ENCODE data around the gene CLEC14A. TPM values are rescaled to one million over a fixed set of nuclear protein-coding genes. Genes with fewer than 3 reads are reported as not detected.

Gene CLEC14A
- total and polyA plus RNA-seq, 9 of the 15 experiments (the other 6 are each of a cell fraction or from before 2014, with no cell fraction given) = not detected

- TF ChIP-seq ID3 (CRISPR knock-in tag; IDR thresholded peaks at IDR 0.05) (no peak), ID3 (tag; IDR thresholded peaks at IDR 0.05) (no peak), ETV6 (IDR thresholded peaks at IDR 0.05; ENCODE audit: borderline replicate concordance in 1 of 2, low read depth in 2 of 2, low read length in 1 of 2) (no peak), ETV6 (CRISPR knock-in tag; IDR thresholded peaks at IDR 0.05; ENCODE audit: borderline replicate concordance) (no peak), ZNF398 (CRISPR knock-in tag; IDR thresholded peaks at IDR 0.05) (no peak)
- TF ChIP-seq, protein P1, sequence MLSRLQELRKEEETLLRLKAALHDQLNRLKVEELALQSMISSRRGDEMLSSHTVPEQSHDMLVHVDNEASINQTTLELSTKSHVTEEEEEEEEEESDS (CRISPR knock-in tag; IDR thresholded peaks at IDR 0.05) = no peak
Measured at GRCh38 chr14:38217553-38217952, 38.3 kb downstream of the CLEC14A start (continued).

DNA sequence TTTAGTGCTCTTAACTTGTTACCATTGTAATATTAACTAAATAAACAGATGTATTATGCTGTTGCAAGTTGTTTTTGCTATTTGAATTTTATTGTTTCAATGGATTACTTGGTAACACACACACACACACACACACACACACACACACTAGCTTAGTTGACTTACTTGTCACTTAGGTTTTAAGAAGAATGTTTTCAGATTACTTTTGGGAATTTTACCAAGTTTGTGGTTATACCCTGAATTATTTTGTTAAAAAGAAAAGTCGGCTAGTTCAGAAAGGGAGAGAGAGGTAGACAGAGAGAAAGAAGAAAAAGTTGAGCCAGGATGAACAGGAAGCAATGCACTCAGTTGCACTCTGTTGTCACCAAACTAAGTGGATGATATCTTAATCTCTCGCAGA is 42.9 kb downstream of the CLEC14A start:
- no peak for FAIRE-seq
- Histone ChIP-seq H3K79me2 (ENCODE audit: control insufficient read depth, insufficient read depth, low read length) (no peaks in the 10 kb centered on the region), H3K9me1 (ENCODE audit: control insufficient read depth, insufficient read depth, low read length) (no peaks in the 10 kb centered on the region), H3K36me3 (ENCODE audit: control insufficient read depth, insufficient read depth, low read length) (no peaks in the 10 kb centered on the region), H2AFZ (ENCODE audit: low read depth, low read length) (no peak overlapping the region), H3K27me3 (ENCODE audit: control insufficient read depth in 2 of 2, insufficient read depth in 2 of 2, low read length in 2 of 2) (no peaks in the 10 kb centered on the region), H3K9me3 (replicated peaks; ENCODE audit: control insufficient read depth, insufficient read depth, low read depth, low read length) (no peaks in the 10 kb centered on the region), H3K4me1 (replicated peaks in 1 of 2; ENCODE audit: control insufficient read depth in 2 of 2, insufficient read depth in 2 of 2, low read length in 2 of 2) (no peaks in the 10 kb centered on the region), H3K4me2 (ENCODE audit: insufficient read depth, low read length) (no peak overlapping the region), H3K9ac (ENCODE audit: insufficient read depth in 1 of 2, low read depth in 2 of 2, low read length in 2 of 2) (no peak overlapping the region), H3K4me3 (no peak overlapping the region), H3K27ac (ENCODE audit: extremely low read depth, low read depth, low read length) (no peak overlapping the region), H4K20me1 (replicated peaks; ENCODE audit: control insufficient read depth, insufficient read depth, low read length) (no peaks in the 10 kb centered on the region)
- WGBS (ENCODE audit: insufficient coverage, low coverage, missing lambda C conversion rate) = 0% methylated on average over 2 of the region's 2 CpGs
- CTCF ChIA-PET (ENCODE audit: low intra/inter-chr PET ratio) = no interaction called here
- POLR2A ChIA-PET = no interaction called here
- no peak for ATAC-seq
- no peak for DNase-seq (ENCODE audit: extremely low read depth in 1 of 4, low spot score in 3 of 4)
- no TSS peak for BruUV-seq (replicated peaks)
- in situ Hi-C loops (cut with MboI) = no loop called here
- intact Hi-C loops (cut with micrococcal nuclease) = no loop called here
- TF ChIP-seq BRCA1 (IDR thresholded peaks at IDR 0.05) = no peak
- TF ChIP-seq BRCA1 (CRISPR knock-in tag; IDR thresholded peaks at IDR 0.05) = no peak
- no peak for TF ChIP-seq ZNF165 (CRISPR knock-in tag; IDR thresholded peaks at IDR 0.05; ENCODE audit: borderline replicate concordance)
- no peak for TF ChIP-seq RCOR1 (IDR thresholded peaks at IDR 0.05; ENCODE audit: borderline replicate concordance in 1 of 2, low read depth in 2 of 2, low read length in 2 of 2)
- no peak for TF ChIP-seq TCF7 (IDR thresholded peaks at IDR 0.05; ENCODE audit: borderline replicate concordance)
- no peak for TF ChIP-seq MXI1 (IDR thresholded peaks at IDR 0.05; ENCODE audit: low read depth, low read length)
- TF ChIP-seq BACH1 (tag; IDR thresholded peaks at IDR 0.05) = no peak
- TF ChIP-seq DACH1 (IDR thresholded peaks at IDR 0.05; ENCODE audit: partially characterized antibody) = no peak
- TF ChIP-seq HIVEP1 (CRISPR knock-in tag; IDR thresholded peaks at IDR 0.05) = no peak
